OCI-LY1 (cell line): ENCODE measurements around the gene RNH1.

Experiments
- H2AFZ ChIP-seq: fragments of 200-600 bp; sonication (generic), shearing (Covaris generic); 2 replicates; pipeline ENCODE4 v1.6.0; 2014; ENCODE audit warnings: antibody characterized with exemption, mild to moderate bottlenecking, low read length
- H3F3A ChIP-seq: fragments of 200-600 bp; sonication (generic), shearing (Covaris generic); 2 replicates; pipeline ENCODE4 v1.6.0; 2014; ENCODE audit warnings: mild to moderate bottlenecking, antibody characterized with exemption, low read length, moderate library complexity; ENCODE audit not compliant: insufficient read depth
- H3K27ac ChIP-seq: fragments of 200-600 bp; sonication (generic); 2 replicates; pipeline ENCODE4 v1.5.1; 2014; ENCODE audit warnings: low read length, mixed run types, mild to moderate bottlenecking, low read depth; ENCODE audit not compliant: poor library complexity, severe bottlenecking
- H3K27me3 ChIP-seq: fragments of 200-600 bp; sonication (generic); 2 replicates; pipeline ENCODE4 v1.6.0; 2014; ENCODE audit warnings: antibody characterized with exemption, mild to moderate bottlenecking, low read length, moderate library complexity; ENCODE audit not compliant: insufficient read depth
- H3K36me3 ChIP-seq: fragments of 200-600 bp; sonication (generic); 2 replicates; pipeline ENCODE4 v1.6.1; 2014; ENCODE audit warnings: mild to moderate bottlenecking, antibody characterized with exemption, low read length, moderate library complexity, mixed read lengths; ENCODE audit not compliant: insufficient read depth
- H3K4me1 ChIP-seq: fragments of 200-600 bp; sonication (generic); 2 replicates; pipeline ENCODE4 v1.5.1; 2014; ENCODE audit warnings: mild to moderate bottlenecking, low read length, moderate library complexity; ENCODE audit not compliant: insufficient read depth, severe bottlenecking
- H3K4me2 ChIP-seq: fragments of 200-600 bp; sonication (generic), shearing (Covaris generic); 2 replicates; pipeline ENCODE4 v1.6.1; 2014; ENCODE audit warnings: low read length
- H3K4me3 ChIP-seq: fragments of 200-600 bp; sonication (generic); 2 replicates; pipeline ENCODE4 v1.5.1; 2014; ENCODE audit warnings: low read length, low read depth, mild to moderate bottlenecking, mixed read lengths; ENCODE audit not compliant: poor library complexity, severe bottlenecking
- H3K79me2 ChIP-seq: fragments of 200-600 bp; shearing (Covaris generic); 2 replicates; pipeline ENCODE4 v1.6.1; 2016; ENCODE audit warnings: mixed run types, low read length, mixed read lengths; ENCODE audit not compliant: insufficient read depth
- H3K9ac ChIP-seq: fragments of 200-600 bp; sonication (generic), shearing (Covaris generic); 2 replicates; pipeline ENCODE4 v1.6.1; 2014; ENCODE audit warnings: mild to moderate bottlenecking, low read length, mixed read lengths
- H3K9me2 ChIP-seq: fragments of 200-600 bp; sonication (generic), shearing (Covaris generic); 2 replicates; pipeline ENCODE4 v1.6.1; 2014; ENCODE audit warnings: low read depth, mild to moderate bottlenecking, low read length, mixed read lengths
- H3K9me3 ChIP-seq: fragments of 200-600 bp; shearing (Covaris generic); 2 replicates; pipeline ENCODE4 v1.6.1; 2014; ENCODE audit warnings: low read length, mixed read lengths
- H4K20me1 ChIP-seq: fragments of 200-600 bp; sonication (generic), shearing (Covaris generic); 2 replicates; pipeline ENCODE4 v1.6.0; 2016; ENCODE audit warnings: mild to moderate bottlenecking, low read length; ENCODE audit not compliant: insufficient read depth
- CTCF ChIP-seq: fragments of 200-600 bp; sonication (generic), shearing (Covaris generic); IDR thresholded peaks from 2 replicates; pipeline ENCODE4 v1.5.1; 2017; ENCODE audit warnings: mild to moderate bottlenecking, antibody characterized with exemption, low read length, moderate library complexity, mixed read lengths
- EZH2 ChIP-seq: fragments of 200-600 bp; sonication (generic), shearing (Covaris generic); IDR thresholded peaks from 2 replicates; pipeline ENCODE4 v1.8.0; 2017; ENCODE audit warnings: borderline replicate concordance, mixed run types, mild to moderate bottlenecking, antibody characterized with exemption, low read length, moderate library complexity, mixed read lengths

RNH1 gene

GRCh38 chr11:532527-532985 lies 25.5 kb upstream of the RNH1 start:
- Histone ChIP-seq H2AFZ (no peak overlapping the region), H3K4me2 (no peak overlapping the region), H3K9me2 (no peaks in the 10 kb centered on the region), H3K27me3 (no peaks in the 10 kb centered on the region), H3K4me1 (peaks cover 21% of the 10 kb centered on the region), H3K36me3 (peaks cover 16% of the 10 kb centered on the region), H4K20me1 (no peaks in the 10 kb centered on the region), H3K9me3 (no peaks in the 10 kb centered on the region), H3K79me2 (no peaks in the 10 kb centered on the region), H3K4me3 (no peak overlapping the region), H3F3A (peaks cover 5% of the 10 kb centered on the region; the same call in 1 of the 2 replicates), H3K27ac (no peak overlapping the region), H3K9ac (no peak overlapping the region)
- TF ChIP-seq EZH2 (no peak), CTCF (no peak)

GRCh38 chr11:531919-532526 lies 25.0 kb upstream of the RNH1 start:
- Histone ChIP-seq H2AFZ (no peak overlapping the region), H3K9ac (no peak overlapping the region), H3K4me3 (no peak overlapping the region), H3K27ac (no peak overlapping the region), H3F3A (peaks cover 5% of the 10 kb centered on the region; the same call in 1 of the 2 replicates), H3K9me2 (no peaks in the 10 kb centered on the region), H3K9me3 (no peaks in the 10 kb centered on the region), H3K36me3 (peaks cover 16% of the 10 kb centered on the region), H3K79me2 (no peaks in the 10 kb centered on the region), H3K4me1 (peaks cover 17% of the 10 kb centered on the region), H3K27me3 (no peaks in the 10 kb centered on the region), H3K4me2 (no peak overlapping the region), H4K20me1 (no peaks in the 10 kb centered on the region)
- TF ChIP-seq CTCF (no peak), EZH2 (no peak)

- no peaks in the 10 kb centered on the region for H3K9me2 ChIP-seq
- H4K20me1 ChIP-seq = no peaks in the 10 kb centered on the region
- no peak overlapping the region for H3K27ac ChIP-seq
- peaks cover 9% of the 10 kb centered on the region for H3K4me1 ChIP-seq
- no peak overlapping the region for H3K4me2 ChIP-seq
- H3K27me3 ChIP-seq = no peaks in the 10 kb centered on the region
- H3K4me3 ChIP-seq = no peak overlapping the region
- H3K9me3 ChIP-seq = no peaks in the 10 kb centered on the region
- TF ChIP-seq EZH2 (no peak), CTCF (no peak)
- no peak overlapping the region for H2AFZ ChIP-seq
- no peak overlapping the region for H3K9ac ChIP-seq
- H3K79me2 ChIP-seq = no peaks in the 10 kb centered on the region
- H3F3A ChIP-seq = peaks cover 1% of the 10 kb centered on the region; the same call in 1 of the 2 replicates
- peaks cover 16% of the 10 kb centered on the region for H3K36me3 ChIP-seq
These were observed 24.2 kb upstream of the RNH1 start for GRCh38 chr11:530960-531831.
